H9 (cell line): ENCODE data around the gene KIF23. TPM values are rescaled to one million over a fixed set of nuclear protein-coding genes. Genes with fewer than 3 reads are reported as not detected.
A peak's percentile ranks its signal among the peaks of the same experiment; 100 is the strongest.

Experiments used
- DNase-seq: peaks from one replicate; pipeline ENCODE4 v3.0.0-alpha.2; 2017
- H2AFZ ChIP-seq: one replicate; pipeline ENCODE4 v1.6.1; 2013; ENCODE audit warnings: mild to moderate bottlenecking, low read length, control low read depth, moderate library complexity
- H2AK5ac ChIP-seq: 2 replicates; pipeline ENCODE4 v1.6.1; 2013; ENCODE audit warnings: low read length, control low read depth, mixed read lengths; ENCODE audit not compliant: insufficient read length
- H2BK120ac ChIP-seq: one replicate; pipeline ENCODE4 v1.6.1; 2013; ENCODE audit warnings: low read depth, mild to moderate bottlenecking, low read length, control low read depth, inconsistent platforms; ENCODE audit not compliant: poor library complexity, severe bottlenecking
- H2BK12ac ChIP-seq: 2 replicates; pipeline ENCODE4 v1.6.1; 2013; ENCODE audit warnings: low read length, control low read depth, mixed read lengths, low read depth; ENCODE audit not compliant: insufficient read length
- H2BK15ac ChIP-seq: 2 replicates; pipeline ENCODE4 v1.6.1; 2013; ENCODE audit warnings: low read depth, low read length, control low read depth
- H2BK20ac ChIP-seq: one replicate; pipeline ENCODE4 v1.6.1; 2013; ENCODE audit warnings: low read depth, mild to moderate bottlenecking, low read length, control low read depth, inconsistent platforms; ENCODE audit not compliant: poor library complexity, severe bottlenecking
- H2BK5ac ChIP-seq: 2 replicates; pipeline ENCODE4 v1.6.1; 2013; ENCODE audit warnings: low read length, control low read depth, mixed read lengths; ENCODE audit not compliant: insufficient read length
- H3K14ac ChIP-seq: 2 replicates; pipeline ENCODE4 v1.6.1; 2013; ENCODE audit warnings: low read length, control low read depth; ENCODE audit not compliant: insufficient read depth
- H3K18ac ChIP-seq: 2 replicates; pipeline ENCODE4 v1.6.1; 2013; ENCODE audit warnings: low read depth, mild to moderate bottlenecking, mixed read lengths, low read length, control low read depth; ENCODE audit not compliant: insufficient read length
- H3K23ac ChIP-seq: 2 replicates; pipeline ENCODE4 v1.6.1; 2013; ENCODE audit warnings: low read length, control low read depth, mixed read lengths, low read depth; ENCODE audit not compliant: insufficient read length
- H3K23me2 ChIP-seq: 2 replicates; pipeline ENCODE4 v1.6.1; 2013; ENCODE audit warnings: low read depth, mild to moderate bottlenecking, mixed read lengths, low read length, control low read depth; ENCODE audit not compliant: insufficient read length, poor library complexity, severe bottlenecking
- H3K27ac ChIP-seq: 2 replicates; pipeline ENCODE4 v1.5.1; 2013; ENCODE audit warnings: low read length, control low read depth, mixed read lengths, low read depth; ENCODE audit not compliant: insufficient read length
- H3K27me3 ChIP-seq: 2 replicates; pipeline ENCODE4 v1.6.1; 2013; ENCODE audit warnings: low read length, control low read depth, inconsistent platforms; ENCODE audit not compliant: insufficient read depth
- H3K4ac ChIP-seq: 2 replicates; pipeline ENCODE4 v1.6.1; 2013; ENCODE audit warnings: low read depth, mild to moderate bottlenecking, control low read depth, inconsistent platforms, low read length, moderate library complexity
- H3K4me1 ChIP-seq: 2 replicates; pipeline ENCODE4 v1.6.1; 2013; ENCODE audit warnings: low read length, control low read depth, inconsistent platforms; ENCODE audit not compliant: insufficient read depth
- H3K4me2 ChIP-seq: 2 replicates; pipeline ENCODE4 v1.6.1; 2013; ENCODE audit warnings: low read length, control low read depth, mixed read lengths; ENCODE audit not compliant: insufficient read length, insufficient read depth
- H3K56ac ChIP-seq: 2 replicates; pipeline ENCODE4 v1.6.1; 2013; ENCODE audit warnings: low read depth, mild to moderate bottlenecking, mixed read lengths, low read length, control low read depth; ENCODE audit not compliant: insufficient read length
- H3K79me1 ChIP-seq: 2 replicates; pipeline ENCODE4 v1.6.1; 2013; ENCODE audit warnings: low read depth, mild to moderate bottlenecking, moderate library complexity, low read length, control low read depth, inconsistent platforms; ENCODE audit not compliant: insufficient read depth, poor library complexity, severe bottlenecking
- H3K79me2 ChIP-seq: 2 replicates; pipeline ENCODE4 v1.6.1; 2013; ENCODE audit warnings: low read length, control low read depth, inconsistent platforms; ENCODE audit not compliant: insufficient read depth
- H3K9ac ChIP-seq: 2 replicates; pipeline ENCODE4 v1.6.1; 2013; ENCODE audit warnings: low read length, control low read depth, mixed read lengths; ENCODE audit not compliant: insufficient read length; ENCODE audit errors: extremely low read depth
- H3K9me3 ChIP-seq: one replicate; pipeline ENCODE4 v1.6.1; 2013; ENCODE audit warnings: low read depth, low read length, inconsistent platforms; ENCODE audit not compliant: control insufficient read depth
- H3T11ph ChIP-seq: one replicate; pipeline ENCODE4 v1.6.1; 2013; ENCODE audit warnings: mild to moderate bottlenecking, low read length, control low read depth, inconsistent platforms
- H4K20me1 ChIP-seq: one replicate; pipeline ENCODE4 v1.6.1; 2013; ENCODE audit not compliant: control insufficient read depth, insufficient read length, insufficient read depth
- H4K5ac ChIP-seq: 2 replicates; pipeline ENCODE4 v1.6.1; 2013; ENCODE audit warnings: low read depth, mild to moderate bottlenecking, mixed read lengths, low read length, control low read depth; ENCODE audit not compliant: insufficient read length
- H4K8ac ChIP-seq: replicated peaks from 2 replicates; pipeline ENCODE4 v1.6.1; 2013; ENCODE audit warnings: low read length, control low read depth, mixed read lengths, low read depth; ENCODE audit not compliant: insufficient read length
- H4K91ac ChIP-seq: 2 replicates; pipeline ENCODE4 v1.6.1; 2013; ENCODE audit warnings: low read depth, mild to moderate bottlenecking, moderate library complexity, mixed read lengths, low read length, control low read depth; ENCODE audit not compliant: insufficient read length
- H3K27ac Mint-ChIP-seq, 3 experiments: 2 replicates in 2 of 3; 3 replicates in 1 of 3; pipeline ENCODE4 v1.8.0; 2020 to 2021; ENCODE audit warnings: mixed read lengths in 3 of 3, mild to moderate bottlenecking in 1 of 3, moderate library complexity in 1 of 3
- H3K27me3 Mint-ChIP-seq: 2 replicates; pipeline ENCODE4 v1.8.0; 2021; ENCODE audit warnings: low read depth, mild to moderate bottlenecking, moderate library complexity, mixed read lengths
- H3K36me3 Mint-ChIP-seq, 3 experiments: 2 replicates in 2 of 3; 3 replicates in 1 of 3; pipeline ENCODE4 v1.8.0; 2020 to 2021; ENCODE audit warnings: low read depth in 3 of 3, mixed read lengths in 3 of 3; ENCODE audit not compliant: insufficient read depth in 1 of 3
- H3K4me1 Mint-ChIP-seq, 2 experiments: 2 replicates each; pipeline ENCODE4 v1.8.0; 2020; ENCODE audit warnings: mixed read lengths in 2 of 2
- H3K4me3 Mint-ChIP-seq, 2 experiments: 2 replicates in 1 of 2; 3 replicates in 1 of 2; pipeline ENCODE4 v1.8.0; 2020 to 2021; ENCODE audit warnings: mild to moderate bottlenecking in 2 of 2, mixed read lengths in 2 of 2, moderate library complexity in 1 of 2
- H3K9me3 Mint-ChIP-seq, 2 experiments: 2 replicates in 1 of 2; 3 replicates in 1 of 2; pipeline ENCODE4 v1.8.0; 2020; ENCODE audit warnings: mild to moderate bottlenecking in 2 of 2, mixed read lengths in 2 of 2, moderate library complexity in 1 of 2
- WGBS: extraction: QIAGEN DNeasy Blood & Tissue Kit; methylation state at CpG from one replicate; pipeline ENCODE4 v1.1.7; 2013; ENCODE audit warnings: missing lambda C conversion rate, low lambda C conversion rate, mixed read lengths; ENCODE audit not compliant: insufficient read length; ENCODE audit errors: extremely low coverage; 5-methylcytosine and 5-hydroxymethylcytosine counted together
- total RNA-seq: library from RNA; stranded (reverse); gene quantifications from 2 replicates; pipeline ENCODE4 v1.2.1, GENCODE V29; 2021
- TF ChIP-seq, protein P1 (sequence below): fragments of 200-600 bp; sonication (generic); conservative IDR thresholded peaks from 3 replicates; pipeline ENCODE4 v1.8.0; 2021; ENCODE audit warnings: antibody characterized with exemption, mild to moderate bottlenecking

KIF23 gene
- total RNA-seq, 1 experiment from 2014 or later, result 55.4 TPM

GRCh38 chr15:69456208-69457166 lies 42.3 kb downstream of the KIF23 start:
- Histone ChIP-seq H3K79me1 (peaks cover 7% of the 10 kb centered on the region), H3K79me2 (peaks cover 21% of the 10 kb centered on the region), H3K14ac (no peak overlapping the region), H3K27me3 (no peaks in the 10 kb centered on the region), H2BK12ac (no peak overlapping the region), H3K4me2 (no peak overlapping the region), H3K4ac (no peak overlapping the region), H3K9ac (no peak overlapping the region), H4K20me1 (no peaks in the 10 kb centered on the region), H3K9me3 (no peaks in the 10 kb centered on the region), H4K8ac (no peak overlapping the region), H2BK20ac (no peak overlapping the region), H2BK15ac (no peak overlapping the region), H2AK5ac (no peak overlapping the region), H3K23ac (no peak overlapping the region), H3K4me1 (no peaks in the 10 kb centered on the region), H2AFZ (no peak overlapping the region), H3K56ac (no peak overlapping the region), H4K91ac (no peak overlapping the region), H3K23me2 (peaks cover 13% of the 10 kb centered on the region), H4K5ac (no peak overlapping the region), H3K18ac (no peak overlapping the region), H3K27ac (no peak overlapping the region), H2BK5ac (no peak overlapping the region), H3T11ph (no peak overlapping the region), H2BK120ac (no peak overlapping the region)
- Mint-ChIP-seq H3K4me1 (peaks cover 21 to 31% of the 10 kb centered on the region in 2 experiments), H3K27me3 (no peaks in the 10 kb centered on the region), H3K36me3 (peaks cover 33 to 57% (median 38%) of the 10 kb centered on the region in 3 experiments), H3K9me3 (no peaks in the 10 kb centered on the region; a peak in 2 of 5 replicates), H3K4me3 (no peak overlapping the region; a peak in 1 of 5 replicates), H3K27ac (peak overlapping the region in 1 of 3 experiments; percentile 86; a peak in 4 of 7 replicates)
- no peak for DNase-seq
- TF ChIP-seq, protein P1, sequence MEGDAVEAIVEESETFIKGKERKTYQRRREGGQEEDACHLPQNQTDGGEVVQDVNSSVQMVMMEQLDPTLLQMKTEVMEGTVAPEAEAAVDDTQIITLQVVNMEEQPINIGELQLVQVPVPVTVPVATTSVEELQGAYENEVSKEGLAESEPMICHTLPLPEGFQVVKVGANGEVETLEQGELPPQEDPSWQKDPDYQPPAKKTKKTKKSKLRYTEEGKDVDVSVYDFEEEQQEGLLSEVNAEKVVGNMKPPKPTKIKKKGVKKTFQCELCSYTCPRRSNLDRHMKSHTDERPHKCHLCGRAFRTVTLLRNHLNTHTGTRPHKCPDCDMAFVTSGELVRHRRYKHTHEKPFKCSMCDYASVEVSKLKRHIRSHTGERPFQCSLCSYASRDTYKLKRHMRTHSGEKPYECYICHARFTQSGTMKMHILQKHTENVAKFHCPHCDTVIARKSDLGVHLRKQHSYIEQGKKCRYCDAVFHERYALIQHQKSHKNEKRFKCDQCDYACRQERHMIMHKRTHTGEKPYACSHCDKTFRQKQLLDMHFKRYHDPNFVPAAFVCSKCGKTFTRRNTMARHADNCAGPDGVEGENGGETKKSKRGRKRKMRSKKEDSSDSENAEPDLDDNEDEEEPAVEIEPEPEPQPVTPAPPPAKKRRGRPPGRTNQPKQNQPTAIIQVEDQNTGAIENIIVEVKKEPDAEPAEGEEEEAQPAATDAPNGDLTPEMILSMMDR, result no peak
- WGBS, result no CpG with 5 or more reads among the region's 13 CpGs
